Liver (tissue), 2 donors: Measurements from ENCODE around the gene LHPP.

Experiments used
- CTCF ChIP-seq: fragments of 150-350 bp; IDR thresholded peaks from 2 replicates; pipeline ENCODE4 v1.5.1; 2017; ENCODE audit warnings: improper control_type of control experiment, low read depth, low read length; ENCODE audit not compliant: missing input control
- TF ChIP-seq, protein P1 (sequence below): IDR thresholded peaks from 2 replicates; pipeline ENCODE4 v1.6.1; 2016; ENCODE audit warnings: antibody characterized with exemption
- donor health status: healthy.

DNA sequence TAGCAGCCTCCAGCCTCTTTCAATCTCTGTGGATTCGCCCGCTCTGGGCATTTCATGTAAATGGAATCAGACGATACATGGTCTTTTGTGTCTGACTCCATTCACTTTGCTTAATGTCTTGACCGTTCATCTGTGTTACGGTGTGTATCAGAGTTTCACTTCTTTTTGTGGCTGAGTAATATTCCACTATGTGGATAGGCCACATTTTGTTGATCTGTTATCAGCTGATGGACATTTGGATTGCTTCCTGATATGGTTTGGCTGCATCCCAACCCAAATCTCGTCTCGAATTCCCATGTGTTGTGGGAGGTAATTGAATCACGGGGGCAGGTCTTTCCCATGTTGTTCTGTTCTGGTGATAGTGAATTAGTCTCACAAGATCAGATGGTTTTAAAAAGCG, 109.0 kb downstream of the LHPP start:
- TF ChIP-seq CTCF = no peak
- TF ChIP-seq, protein P1, sequence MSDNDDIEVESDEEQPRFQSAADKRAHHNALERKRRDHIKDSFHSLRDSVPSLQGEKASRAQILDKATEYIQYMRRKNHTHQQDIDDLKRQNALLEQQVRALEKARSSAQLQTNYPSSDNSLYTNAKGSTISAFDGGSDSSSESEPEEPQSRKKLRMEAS = no peak
